Stimulated activated CD8-positive, alpha-beta memory T cell treated with anti-CD3 and anti-CD28 coated beads, Interleukin-7, amount 100 ng/mL, for 24 hours (primary cell): ENCODE data around the gene MAP9.
"Not testable (repeated sequence)": the region's sequence is repeated elsewhere in the genome, so short reads cannot be mapped to it uniquely, and the experiment has no call there.

Experiments used
- DNase-seq: peaks from one replicate; pipeline ENCODE4 v3.0.0-alpha.2; 2020; ENCODE audit warnings: low read depth

Gene MAP9

GRCh38 chr4:155376387-155377268 is at the start of gene MAP9:
Gene MAP9 (minus strand): TSS chr4:155376965. CDS start chr4:155375850, 1,115 bp downstream.
- peak; percentile 74 for DNase-seq

DNA sequence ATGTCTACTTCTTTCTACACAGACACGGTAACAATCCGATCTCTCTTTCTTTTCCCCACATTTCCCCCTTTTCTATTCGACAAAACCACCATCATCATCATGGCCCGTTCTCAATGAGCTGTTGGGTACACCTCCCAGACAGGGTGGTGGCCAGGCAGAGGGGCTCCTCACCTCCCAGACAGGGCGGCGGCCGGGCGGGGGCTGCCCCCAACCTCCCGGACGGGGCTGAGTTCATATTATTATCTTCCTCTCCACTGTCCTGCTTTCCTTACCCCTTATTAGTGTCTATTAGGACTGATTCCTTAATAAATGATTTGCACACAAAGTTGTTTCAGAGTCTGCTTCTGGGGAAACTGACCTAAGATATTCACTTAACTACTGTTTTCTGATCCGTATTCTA is 48.0 kb upstream of the MAP9 start:
- DNase-seq = not testable (repeated sequence)

GRCh38 chr4:155423671-155424070 is 46.9 kb upstream of the MAP9 start:
- DNase-seq = no peak

DNA sequence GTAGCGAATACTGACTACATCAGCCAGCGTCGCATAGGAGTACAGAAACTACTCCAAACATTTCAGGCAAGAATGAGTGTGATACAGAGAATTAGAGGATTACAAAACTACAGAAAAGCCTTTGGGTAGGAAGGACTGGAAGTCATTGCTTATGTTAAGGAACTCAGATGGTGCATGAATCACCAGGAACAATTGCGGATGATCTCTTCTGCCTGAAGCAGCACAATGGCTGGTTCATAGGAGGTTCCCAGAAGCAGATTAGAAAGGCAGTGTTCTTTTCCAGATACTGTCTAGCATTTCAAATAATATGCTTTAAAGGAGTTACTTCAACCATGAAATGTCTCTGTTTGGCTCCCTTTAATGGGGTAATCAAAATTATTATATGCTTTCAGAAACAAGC is 42.5 kb upstream of the MAP9 start:
- DNase-seq = no peak

DNA sequence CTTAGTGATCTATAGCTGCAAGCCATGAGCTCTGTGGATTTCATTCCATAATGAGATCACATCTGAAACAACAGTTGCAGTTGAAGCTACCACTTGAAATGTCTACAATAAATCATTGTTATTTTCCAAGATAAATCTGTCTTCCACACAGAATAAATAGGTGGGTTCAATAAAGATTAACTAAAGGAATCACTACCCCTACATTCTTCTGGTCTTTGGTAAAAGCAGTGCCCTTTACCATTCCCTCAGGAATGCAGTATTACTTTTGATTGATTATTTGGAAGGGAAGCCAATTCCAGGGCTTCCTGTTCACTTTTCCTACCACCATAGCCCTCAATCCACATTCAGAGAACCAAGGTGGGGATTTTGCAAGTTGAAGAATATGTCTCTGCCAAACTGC is 38.9 kb upstream of the MAP9 start:
- DNase-seq = no peak

- no peak for DNase-seq
Observed at GRCh38 chr4:155413451-155413850, 36.7 kb upstream of the MAP9 start.

DNA sequence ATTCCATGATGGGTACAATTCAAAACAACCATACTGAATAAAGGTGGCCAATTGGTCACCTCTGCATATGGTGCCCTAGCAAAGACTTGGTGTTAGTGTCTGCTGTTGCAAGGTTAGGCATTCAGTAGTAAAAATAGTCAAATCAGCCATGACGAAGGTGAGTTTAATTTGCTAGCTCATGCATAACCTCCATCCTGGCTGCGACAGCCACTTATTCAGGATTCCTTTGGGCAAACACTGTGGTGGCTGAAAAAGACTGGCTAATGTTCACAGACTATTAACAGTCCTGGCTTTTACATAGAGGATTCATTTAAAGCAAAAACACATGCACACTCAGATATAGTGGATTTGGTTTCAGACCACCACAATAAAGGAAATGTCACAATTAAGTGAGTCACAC is 34.8 kb upstream of the MAP9 start:
- DNase-seq = no peak

DNA sequence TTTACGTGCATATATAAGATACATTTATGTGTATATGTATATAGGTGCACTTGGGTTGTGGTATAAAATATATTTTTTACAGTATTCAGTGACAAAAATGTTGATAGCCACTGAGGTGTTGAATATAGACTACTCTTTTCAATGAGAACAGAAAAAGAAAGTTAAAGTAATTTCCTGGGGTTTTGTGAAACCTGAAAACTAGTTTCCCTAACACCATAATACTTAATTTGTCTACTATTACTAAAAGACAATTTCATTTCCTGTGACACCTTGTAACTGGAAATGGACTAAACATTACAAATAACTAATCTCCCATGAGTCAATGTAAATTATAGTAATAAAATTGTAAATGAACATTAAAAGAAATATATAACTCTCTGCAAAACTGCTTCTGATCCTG is 32.0 kb upstream of the MAP9 start:
- no peak for DNase-seq

DNA sequence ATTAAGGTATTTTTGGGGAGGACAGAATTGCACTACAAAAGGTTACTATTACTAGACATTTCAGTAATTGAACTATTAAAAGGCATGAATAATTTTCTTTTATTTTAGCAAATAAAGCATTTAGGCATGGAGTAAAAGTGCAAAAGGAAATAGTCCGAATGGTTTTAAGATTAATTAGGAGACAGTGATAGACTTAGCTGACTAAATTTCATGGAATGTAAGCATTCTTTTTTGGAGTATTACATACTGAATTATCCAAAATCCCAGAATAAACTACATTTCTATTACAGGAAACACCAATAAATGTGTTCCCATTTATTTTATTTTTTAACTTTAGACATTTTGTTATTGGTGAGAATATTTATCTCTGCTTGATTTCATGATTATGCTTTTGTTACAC is 30.7 kb upstream of the MAP9 start:
- DNase-seq = no peak

GRCh38 chr4:155405059-155405458 is 28.3 kb upstream of the MAP9 start:
- DNase-seq = no peak

DNA sequence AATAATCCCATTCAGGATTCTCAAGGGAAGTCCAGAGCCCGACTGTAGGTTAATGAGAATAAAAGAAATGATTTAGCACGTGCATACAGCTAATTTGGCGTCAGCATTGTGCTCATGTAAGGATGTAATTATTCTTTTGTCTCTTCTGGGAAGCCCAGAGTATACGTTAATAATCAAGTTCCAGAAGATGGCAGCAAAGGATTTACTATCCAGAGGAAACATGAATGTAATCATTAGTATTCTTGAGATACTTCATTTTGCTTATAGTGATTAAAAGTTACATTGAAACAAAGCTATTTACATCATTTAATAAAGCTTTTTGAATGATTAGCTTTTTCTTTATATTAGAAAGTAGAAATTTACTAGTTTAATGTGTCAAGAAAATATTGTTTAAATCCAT is 27.1 kb upstream of the MAP9 start:
- DNase-seq = no peak

- no peak for DNase-seq
Observed at GRCh38 chr4:155402941-155403340, 26.2 kb upstream of the MAP9 start.

- no peak for DNase-seq
Observed at GRCh38 chr4:155400893-155401292, 24.1 kb upstream of the MAP9 start.

- no peak for DNase-seq
Observed at GRCh38 chr4:155399974-155400697, 23.4 kb upstream of the MAP9 start.

DNA sequence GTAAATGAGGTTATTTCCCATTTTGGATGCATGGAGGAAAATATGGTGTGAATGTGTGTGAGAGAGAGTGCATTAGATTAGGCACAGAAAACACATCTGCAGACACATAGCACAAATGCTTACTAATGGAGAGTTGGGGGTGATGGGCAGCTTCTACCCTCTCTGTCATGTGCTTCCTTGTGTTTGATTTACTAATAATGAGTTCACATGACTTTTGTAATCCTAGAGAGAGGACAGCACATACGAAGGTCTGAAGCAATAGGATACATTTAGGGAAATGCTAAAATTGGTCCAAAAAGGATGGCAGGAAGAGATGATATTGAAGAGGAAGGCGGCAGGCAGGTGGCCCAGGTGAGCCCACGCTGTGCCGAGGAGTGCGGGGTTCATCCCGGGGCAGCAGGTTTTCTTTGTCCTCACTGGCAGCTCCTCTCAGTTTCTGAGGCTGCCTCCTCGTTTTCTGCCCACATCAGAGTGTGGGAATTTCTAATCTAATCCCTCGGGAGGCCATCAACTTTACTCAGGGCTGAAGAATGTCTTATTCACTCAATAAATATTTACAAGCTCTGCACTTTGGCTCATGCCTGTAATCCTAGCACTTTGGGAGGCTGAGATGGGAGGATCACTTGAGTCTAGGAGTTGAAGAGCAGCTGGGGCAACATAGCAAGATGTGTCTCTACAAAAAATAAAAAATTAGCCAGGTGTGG is 15.9 kb upstream of the MAP9 start:
- DNase-seq = no peak

DNA sequence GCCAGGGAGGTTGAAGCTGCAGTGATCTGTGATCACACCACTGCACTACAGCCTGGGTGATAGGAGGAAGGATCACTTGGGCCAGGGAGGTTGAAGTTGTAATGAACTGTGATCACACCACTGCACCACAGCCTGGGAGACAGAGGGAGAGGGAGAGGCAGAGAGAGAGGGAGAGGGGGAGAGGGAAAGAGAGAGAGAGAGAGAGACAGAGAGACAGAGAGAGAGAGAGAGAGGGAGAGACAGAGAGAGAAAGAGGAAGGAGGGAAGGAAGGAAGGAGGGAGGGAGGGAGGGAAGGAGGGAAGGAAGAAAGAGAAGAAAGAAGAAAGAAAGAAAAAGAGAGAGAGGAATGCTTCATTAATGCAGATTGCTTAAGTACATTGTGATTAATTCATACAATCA is 15.2 kb upstream of the MAP9 start:
- DNase-seq = no peak

- DNase-seq = no peak
Observed at GRCh38 chr4:155388162-155388561, 11.4 kb upstream of the MAP9 start.

GRCh38 chr4:155383541-155383940 is 6.8 kb upstream of the MAP9 start:
- DNase-seq = no peak

GRCh38 chr4:155377276-155377675 is 511 bp upstream of the MAP9 start:
- DNase-seq = no peak

DNA sequence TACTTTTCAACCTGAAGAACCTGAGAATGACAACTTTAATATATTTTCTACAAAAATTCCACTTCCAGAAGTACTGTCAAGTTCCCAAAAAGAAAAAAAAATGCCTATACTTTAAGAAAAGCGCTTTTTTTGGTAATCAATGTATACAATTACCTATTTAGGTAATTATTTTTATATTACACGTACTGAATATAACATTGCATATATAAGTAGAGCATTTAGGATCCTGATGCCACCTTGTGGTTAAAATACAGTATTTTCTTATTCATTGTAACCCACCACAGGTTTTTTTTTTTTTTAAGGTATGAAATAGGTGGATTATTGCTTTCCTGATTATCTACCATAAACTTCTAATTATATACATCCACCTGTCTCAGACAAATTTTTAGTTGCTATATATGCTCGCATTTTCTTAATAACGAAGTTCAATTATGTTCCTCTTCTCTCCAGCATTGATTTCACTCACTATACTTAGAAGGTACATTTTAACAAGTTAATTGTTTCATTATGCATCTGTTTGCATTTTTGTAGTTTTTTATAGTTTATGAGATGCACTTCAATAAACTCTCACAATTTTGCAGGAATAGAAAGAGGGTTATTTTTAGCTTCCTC is 5.2 kb downstream of the MAP9 start:
- DNase-seq = no peak

- no peak for DNase-seq
Observed at GRCh38 chr4:155367608-155368007, 9.2 kb downstream of the MAP9 start.

GRCh38 chr4:155353923-155354540 is 22.7 kb downstream of the MAP9 start:
- DNase-seq = peak; percentile 11
